Stimulated activated CD8-positive, alpha-beta memory T cell treated with anti-CD3 and anti-CD28 coated beads, Interleukin-4, amount 100 ng/mL, for 48 hours (primary cell): Measurements from ENCODE around the gene ZKSCAN4.

Source experiments
- DNase-seq: peaks from one replicate; pipeline ENCODE4 v3.0.0-alpha.2; 2020

ZKSCAN4 gene

GRCh38 chr6:28252009-28252975 is at the start of gene ZKSCAN4:
ZKSCAN4 (minus strand) TSS chr6:28252269; CDS start chr6:28251980, 289 bp downstream.
- peak; percentile 89 for DNase-seq

- DNase-seq = no peak
Measured at GRCh38 chr6:28296520-28297060, 44.5 kb upstream of the ZKSCAN4 start.

- DNase-seq = no peak
Measured at GRCh38 chr6:28295326-28295725, 43.3 kb upstream of the ZKSCAN4 start.

- no peak for DNase-seq
Measured at GRCh38 chr6:28291573-28291972, 39.5 kb upstream of the ZKSCAN4 start.

- DNase-seq = no peak
Measured at GRCh38 chr6:28282926-28283325, 30.9 kb upstream of the ZKSCAN4 start.

- DNase-seq = peak; percentile 79
Measured at GRCh38 chr6:28281288-28282064, 29.4 kb upstream of the ZKSCAN4 start, which contains the start of gene PGBD1. PGBD1 (plus strand) TSS chr6:28281572; CDS start chr6:28283814, 2,242 bp downstream.

- no peak for DNase-seq
Measured at GRCh38 chr6:28280595-28281287, 28.7 kb upstream of the ZKSCAN4 start.

GRCh38 chr6:28277746-28278145 is 25.7 kb upstream of the ZKSCAN4 start:
- no peak for DNase-seq

GRCh38 chr6:28274888-28275287 is 22.8 kb upstream of the ZKSCAN4 start:
- no peak for DNase-seq

GRCh38 chr6:28269492-28269891 is 17.4 kb upstream of the ZKSCAN4 start:
- no peak for DNase-seq

- DNase-seq = no peak
Measured at GRCh38 chr6:28267695-28268059, 15.6 kb upstream of the ZKSCAN4 start.

- peak; percentile 90 for DNase-seq
Measured at GRCh38 chr6:28266962-28267694, 15.1 kb upstream of the ZKSCAN4 start, which contains the start of gene ZSCAN26. ZSCAN26 (plus strand) TSS chr6:28267143; CDS start chr6:28271920, 4,777 bp downstream.

- no peak for DNase-seq
Measured at GRCh38 chr6:28266563-28266961, 14.5 kb upstream of the ZKSCAN4 start.

GRCh38 chr6:28264834-28265401 is 12.8 kb upstream of the ZKSCAN4 start:
- no peak for DNase-seq

- DNase-seq = no peak
Measured at GRCh38 chr6:28263922-28264321, 11.9 kb upstream of the ZKSCAN4 start.

- peak; percentile 77 for DNase-seq
Measured at GRCh38 chr6:28258877-28259777, 7.1 kb upstream of the ZKSCAN4 start, which contains the start of gene NKAPL. NKAPL (plus strand) TSS chr6:28259297; CDS start chr6:28259372, 75 bp downstream.

- no peak for DNase-seq
Measured at GRCh38 chr6:28257042-28257441, 5.0 kb upstream of the ZKSCAN4 start.

- no peak for DNase-seq
Measured at GRCh38 chr6:28254121-28254519, 2.1 kb upstream of the ZKSCAN4 start.

GRCh38 chr6:28251661-28252008 is 434 bp downstream of the ZKSCAN4 start:
- peak; percentile 48 for DNase-seq

- no peak for DNase-seq
Measured at GRCh38 chr6:28250747-28251146, 1.3 kb downstream of the ZKSCAN4 start.
